A673 (cell line): ENCODE data around the gene TRIM8.

Source experiments
- CTCF ChIP-seq: fragments of 300-800, 200-600 bp; sonication (generic); conservative IDR thresholded peaks from 2 replicates; pipeline ENCODE4 v1.5.1; 2017; ENCODE audit warnings: low read depth, mild to moderate bottlenecking, antibody characterized with exemption, low read length, moderate library complexity, mixed read lengths
- EZH2 ChIP-seq: fragments of 200-600 bp; sonication (generic); IDR thresholded peaks from 2 replicates; pipeline ENCODE4 v1.6.1; 2017; ENCODE audit warnings: borderline replicate concordance, low read depth, mild to moderate bottlenecking, mixed read lengths, antibody characterized with exemption, low read length; ENCODE audit not compliant: poor library complexity, severe bottlenecking

- TF ChIP-seq CTCF (no peak), EZH2 (no peak)
Observed at GRCh38 chr10:102633287-102633686, 11.0 kb upstream of the TRIM8 start.
